ENCODE measurements around the gene MAP2.

Gene MAP2

DNA sequence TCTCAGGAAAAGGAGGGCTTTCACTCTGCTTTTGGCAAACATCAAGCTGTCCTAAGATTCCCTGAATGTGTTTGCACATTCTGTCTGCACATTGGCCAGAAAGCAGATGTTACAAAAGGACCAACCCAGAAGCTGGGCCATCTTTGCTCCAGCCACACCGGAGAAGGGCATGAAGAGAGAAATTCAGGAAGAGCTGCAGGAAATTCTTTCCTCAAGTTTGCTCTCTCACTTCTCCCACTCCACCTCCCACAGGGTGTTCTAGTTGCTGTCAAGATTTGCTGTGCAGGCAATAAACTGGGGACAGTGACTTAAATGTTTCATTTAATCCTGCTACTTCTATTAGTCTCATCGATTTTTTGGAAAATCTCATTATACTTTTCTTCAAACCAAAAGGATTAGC lies 210.1 kb downstream of the MAP2 start:
- TF ChIP-seq CTCF (IDR thresholded peaks at IDR 0.05; ENCODE audit: insufficient read depth, low read depth, low read length, missing control alignments) = no peak
- no peak for DNase-seq (ENCODE audit: low read depth)
- H3K4me3 ChIP-seq (ENCODE audit: low read depth, low read length) = no peak overlapping the region

DNA sequence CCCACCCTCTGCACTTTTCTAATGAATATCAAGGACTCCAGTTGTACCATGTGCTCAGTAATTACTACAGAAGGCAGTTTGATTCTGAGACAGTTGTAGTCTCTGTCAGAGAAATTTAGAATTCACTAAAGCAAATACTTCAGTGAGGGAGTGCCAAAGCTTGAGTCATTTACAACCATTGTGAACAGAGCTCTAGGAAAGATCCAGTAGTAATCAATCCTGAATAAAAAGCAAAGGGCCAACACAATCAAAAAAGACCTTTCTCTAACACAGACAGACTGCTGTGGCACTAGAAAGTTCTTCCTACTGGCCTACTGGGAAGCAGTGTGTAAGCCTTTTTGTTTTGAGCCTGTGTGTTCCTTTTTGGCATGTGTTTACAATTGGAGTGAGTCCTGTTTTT lies 212.2 kb downstream of the MAP2 start:
- H3K4me3 ChIP-seq (ENCODE audit: low read depth, low read length) = no peak overlapping the region
- DNase-seq (ENCODE audit: low read depth) = no peak
- TF ChIP-seq CTCF (IDR thresholded peaks at IDR 0.05; ENCODE audit: insufficient read depth, low read depth, low read length, missing control alignments) = no peak

GRCh38 chr2:209637293-209637692 lies 213.4 kb downstream of the MAP2 start:
- TF ChIP-seq CTCF (IDR thresholded peaks at IDR 0.05; ENCODE audit: insufficient read depth, low read depth, low read length, missing control alignments) = no peak
- no peak overlapping the region for H3K4me3 ChIP-seq (ENCODE audit: low read depth, low read length)
- DNase-seq (ENCODE audit: low read depth) = no peak

- no peak for DNase-seq (ENCODE audit: low read depth)
- H3K4me3 ChIP-seq (ENCODE audit: low read depth, low read length) = no peak overlapping the region
- no peak for TF ChIP-seq CTCF (IDR thresholded peaks at IDR 0.05; ENCODE audit: insufficient read depth, low read depth, low read length, missing control alignments)
Measured at GRCh38 chr2:209638346-209638745, 214.5 kb downstream of the MAP2 start.

DNA sequence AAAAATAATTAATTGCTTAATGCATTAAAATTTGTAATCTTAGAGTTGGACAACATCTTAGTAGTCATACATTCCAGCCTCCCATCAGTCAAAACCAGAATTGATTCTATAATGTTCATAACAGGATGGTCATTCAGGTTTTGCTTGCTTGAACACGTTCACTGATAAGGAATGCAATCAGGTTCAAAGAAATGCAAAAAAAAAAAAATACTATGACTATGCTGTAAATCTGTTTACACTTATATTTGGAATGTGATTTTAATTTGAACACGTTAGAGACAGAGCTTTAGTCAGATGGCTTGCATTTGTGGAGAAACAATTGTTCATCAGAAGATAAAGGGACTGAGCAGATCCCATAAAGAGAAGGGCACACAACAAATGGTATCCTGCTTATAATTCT lies 216.5 kb downstream of the MAP2 start:
- H3K4me3 ChIP-seq (ENCODE audit: low read depth, low read length) = no peak overlapping the region
- no peak for TF ChIP-seq CTCF (IDR thresholded peaks at IDR 0.05; ENCODE audit: insufficient read depth, low read depth, low read length, missing control alignments)
- DNase-seq (ENCODE audit: low read depth) = no peak

DNA sequence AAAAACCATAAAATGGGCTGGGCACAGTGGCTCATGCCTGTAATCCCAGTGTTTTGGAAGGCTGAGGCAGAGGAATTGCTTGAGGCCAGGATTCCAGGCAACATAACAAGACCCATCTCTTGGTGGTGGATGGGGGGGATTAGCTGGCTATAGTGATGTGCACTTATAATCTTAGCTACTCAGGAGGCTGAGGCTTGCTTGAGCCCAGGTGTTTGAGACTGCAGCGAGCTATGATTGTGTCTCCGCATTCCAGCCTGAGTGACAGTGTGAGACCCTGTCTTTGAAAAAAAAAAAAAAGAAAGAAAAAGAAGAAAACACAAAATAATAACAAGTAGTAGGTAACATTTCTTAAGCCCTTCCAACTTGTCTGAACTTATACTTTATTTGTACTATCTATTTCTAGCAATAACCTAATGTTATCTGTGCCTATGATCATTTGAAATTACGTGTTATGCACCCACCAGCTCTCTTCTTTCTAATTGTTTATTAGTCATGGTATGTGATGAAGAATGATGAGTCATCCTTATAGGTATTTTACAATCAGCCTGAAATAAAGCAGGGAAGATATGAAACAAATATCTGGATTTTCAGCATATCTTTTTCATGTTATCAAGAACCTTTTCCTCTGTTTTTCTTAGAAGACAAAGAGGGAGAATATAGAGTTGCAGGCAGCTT lies 218.4 kb downstream of the MAP2 start:
- no peak for DNase-seq (ENCODE audit: low read depth)
- H3K4me3 ChIP-seq (ENCODE audit: low read depth, low read length) = no peak overlapping the region
- TF ChIP-seq CTCF (IDR thresholded peaks at IDR 0.05; ENCODE audit: insufficient read depth, low read depth, low read length, missing control alignments) = no peak

DNA sequence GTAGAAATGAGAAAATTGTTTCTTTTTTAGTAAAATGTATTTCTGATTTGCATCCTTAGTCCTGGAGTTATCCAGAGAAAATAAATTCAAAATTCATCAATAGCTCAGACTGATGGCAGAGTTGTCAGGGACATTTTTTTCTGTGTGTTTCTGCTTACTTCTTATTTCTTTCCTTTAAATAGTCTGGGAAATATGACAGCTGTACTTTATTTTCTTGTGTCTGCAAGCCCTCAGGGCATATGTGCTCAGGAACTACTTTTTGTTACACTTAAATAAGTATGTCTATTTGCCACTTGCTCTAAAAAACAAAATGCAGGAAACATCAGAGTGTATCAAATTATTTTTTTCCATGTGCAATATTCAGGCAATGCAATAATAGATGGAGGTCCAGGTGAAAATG lies 221.0 kb downstream of the MAP2 start:
- H3K4me3 ChIP-seq (ENCODE audit: low read depth, low read length) = no peak overlapping the region
- TF ChIP-seq CTCF (IDR thresholded peaks at IDR 0.05; ENCODE audit: insufficient read depth, low read depth, low read length, missing control alignments) = no peak
- DNase-seq (ENCODE audit: low read depth) = no peak
